ENCODE measurements around the gene SNX22. TPM values are rescaled to one million over a fixed set of nuclear protein-coding genes. Genes with fewer than 3 reads are reported as not detected.

The SNX22 gene
- total and polyA plus RNA-seq, 9 of the 15 experiments (the other 6 are each of a cell fraction or from before 2014, with no cell fraction given) = 0.91 to 3.0 (median 2.0) TPM

DNA sequence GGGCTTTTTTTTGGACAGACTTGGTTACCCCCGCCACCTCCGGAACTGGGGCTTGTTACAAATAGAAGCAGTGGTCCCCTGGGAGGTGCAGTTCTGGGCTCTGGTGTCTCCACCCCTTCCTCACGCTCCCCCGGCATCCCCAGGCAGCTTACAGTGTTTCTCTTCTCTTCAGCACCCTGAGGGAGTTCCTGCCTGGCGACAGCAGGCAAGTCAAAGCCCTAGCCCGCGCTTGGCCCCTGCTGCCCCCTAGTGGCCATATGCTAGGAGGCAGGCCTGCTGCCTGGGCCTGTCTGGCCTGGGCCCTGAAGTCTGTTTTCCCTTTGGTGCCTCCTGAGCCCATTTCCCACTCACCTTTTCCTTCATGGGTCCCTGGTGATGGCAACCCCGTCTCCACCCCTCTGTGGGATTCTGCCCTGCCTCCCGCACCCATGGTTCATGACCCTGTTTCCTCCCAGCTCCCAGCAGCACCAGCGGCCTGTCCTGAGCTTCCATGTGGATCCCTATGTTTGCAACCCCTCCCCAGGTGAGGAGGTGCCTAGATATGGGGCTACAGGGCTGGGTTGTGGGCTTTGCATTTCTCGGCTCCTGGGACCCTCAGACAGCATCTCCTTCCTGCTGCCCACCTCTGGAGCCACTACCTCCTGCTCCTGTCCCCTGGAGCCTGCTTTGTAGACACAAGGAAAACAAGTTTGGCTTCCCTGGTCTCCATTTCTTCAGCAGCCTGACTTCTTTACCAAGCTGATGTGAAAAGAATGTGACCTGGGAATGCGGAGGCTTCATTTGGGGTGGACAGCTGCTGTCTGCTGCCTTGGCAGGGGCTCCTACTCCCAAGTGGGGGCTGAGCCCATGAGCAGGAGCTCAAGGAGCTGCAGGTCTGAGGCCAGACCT is 2.2 kb downstream of the SNX22 start (continued):
- TF ChIP-seq, protein P1, sequence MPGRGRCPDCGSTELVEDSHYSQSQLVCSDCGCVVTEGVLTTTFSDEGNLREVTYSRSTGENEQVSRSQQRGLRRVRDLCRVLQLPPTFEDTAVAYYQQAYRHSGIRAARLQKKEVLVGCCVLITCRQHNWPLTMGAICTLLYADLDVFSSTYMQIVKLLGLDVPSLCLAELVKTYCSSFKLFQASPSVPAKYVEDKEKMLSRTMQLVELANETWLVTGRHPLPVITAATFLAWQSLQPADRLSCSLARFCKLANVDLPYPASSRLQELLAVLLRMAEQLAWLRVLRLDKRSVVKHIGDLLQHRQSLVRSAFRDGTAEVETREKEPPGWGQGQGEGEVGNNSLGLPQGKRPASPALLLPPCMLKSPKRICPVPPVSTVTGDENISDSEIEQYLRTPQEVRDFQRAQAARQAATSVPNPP (IDR thresholded peaks at IDR 0.05; ENCODE audit: borderline replicate concordance, insufficient read depth, insufficient read length) = no peak
- TF ChIP-seq, protein P2, sequence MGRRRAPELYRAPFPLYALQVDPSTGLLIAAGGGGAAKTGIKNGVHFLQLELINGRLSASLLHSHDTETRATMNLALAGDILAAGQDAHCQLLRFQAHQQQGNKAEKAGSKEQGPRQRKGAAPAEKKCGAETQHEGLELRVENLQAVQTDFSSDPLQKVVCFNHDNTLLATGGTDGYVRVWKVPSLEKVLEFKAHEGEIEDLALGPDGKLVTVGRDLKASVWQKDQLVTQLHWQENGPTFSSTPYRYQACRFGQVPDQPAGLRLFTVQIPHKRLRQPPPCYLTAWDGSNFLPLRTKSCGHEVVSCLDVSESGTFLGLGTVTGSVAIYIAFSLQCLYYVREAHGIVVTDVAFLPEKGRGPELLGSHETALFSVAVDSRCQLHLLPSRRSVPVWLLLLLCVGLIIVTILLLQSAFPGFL (CRISPR knock-in tag; IDR thresholded peaks at IDR 0.05) = no peak
- TF ChIP-seq ZBTB7A (IDR thresholded peaks at IDR 0.05; ENCODE audit: borderline replicate concordance, control insufficient read depth, low read depth, low read length) (no peak), HDAC3 (IDR thresholded peaks at IDR 0.05; ENCODE audit: borderline replicate concordance, partially characterized antibody) (no peak), MBD2 (IDR thresholded peaks at IDR 0.05; ENCODE audit: borderline replicate concordance, low read depth) (no peak), DDX20 (tag; IDR thresholded peaks at IDR 0.05; ENCODE audit: low read depth) (no peak), RBBP5 (IDR thresholded peaks at IDR 0.05; ENCODE audit: borderline replicate concordance, insufficient read depth, low read length, poor library complexity, severe bottlenecking) (no peak), ZNF311 (CRISPR knock-in tag; IDR thresholded peaks at IDR 0.05) (no peak), TARDBP (IDR thresholded peaks at IDR 0.05) (no peak), KDM4B (IDR thresholded peaks at IDR 0.05; ENCODE audit: borderline replicate concordance in 2 of 2, low read depth in 1 of 2) (no peak), GTF2A2 (tag; IDR thresholded peaks at IDR 0.05) (no peak), SMAD1 (IDR thresholded peaks at IDR 0.05; ENCODE audit: low read depth, low read length, partially characterized antibody) (no peak), ZNF197 (CRISPR knock-in tag; IDR thresholded peaks at IDR 0.05; ENCODE audit: low read depth) (no peak), SMARCC2 (IDR thresholded peaks at IDR 0.05; ENCODE audit: low read depth) (no peak), ZNF707 (CRISPR knock-in tag; conservative IDR thresholded peaks at IDR 0.05) (no peak)
- TF ChIP-seq, protein P3, sequence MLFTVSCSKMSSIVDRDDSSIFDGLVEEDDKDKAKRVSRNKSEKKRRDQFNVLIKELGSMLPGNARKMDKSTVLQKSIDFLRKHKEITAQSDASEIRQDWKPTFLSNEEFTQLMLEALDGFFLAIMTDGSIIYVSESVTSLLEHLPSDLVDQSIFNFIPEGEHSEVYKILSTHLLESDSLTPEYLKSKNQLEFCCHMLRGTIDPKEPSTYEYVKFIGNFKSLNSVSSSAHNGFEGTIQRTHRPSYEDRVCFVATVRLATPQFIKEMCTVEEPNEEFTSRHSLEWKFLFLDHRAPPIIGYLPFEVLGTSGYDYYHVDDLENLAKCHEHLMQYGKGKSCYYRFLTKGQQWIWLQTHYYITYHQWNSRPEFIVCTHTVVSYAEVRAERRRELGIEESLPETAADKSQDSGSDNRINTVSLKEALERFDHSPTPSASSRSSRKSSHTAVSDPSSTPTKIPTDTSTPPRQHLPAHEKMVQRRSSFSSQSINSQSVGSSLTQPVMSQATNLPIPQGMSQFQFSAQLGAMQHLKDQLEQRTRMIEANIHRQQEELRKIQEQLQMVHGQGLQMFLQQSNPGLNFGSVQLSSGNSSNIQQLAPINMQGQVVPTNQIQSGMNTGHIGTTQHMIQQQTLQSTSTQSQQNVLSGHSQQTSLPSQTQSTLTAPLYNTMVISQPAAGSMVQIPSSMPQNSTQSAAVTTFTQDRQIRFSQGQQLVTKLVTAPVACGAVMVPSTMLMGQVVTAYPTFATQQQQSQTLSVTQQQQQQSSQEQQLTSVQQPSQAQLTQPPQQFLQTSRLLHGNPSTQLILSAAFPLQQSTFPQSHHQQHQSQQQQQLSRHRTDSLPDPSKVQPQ (CRISPR knock-in tag; IDR thresholded peaks at IDR 0.05; ENCODE audit: borderline replicate concordance) = no peak
- TF ChIP-seq, protein P4, sequence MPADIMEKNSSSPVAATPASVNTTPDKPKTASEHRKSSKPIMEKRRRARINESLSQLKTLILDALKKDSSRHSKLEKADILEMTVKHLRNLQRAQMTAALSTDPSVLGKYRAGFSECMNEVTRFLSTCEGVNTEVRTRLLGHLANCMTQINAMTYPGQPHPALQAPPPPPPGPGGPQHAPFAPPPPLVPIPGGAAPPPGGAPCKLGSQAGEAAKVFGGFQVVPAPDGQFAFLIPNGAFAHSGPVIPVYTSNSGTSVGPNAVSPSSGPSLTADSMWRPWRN (IDR thresholded peaks at IDR 0.05; ENCODE audit: low read depth) = no peak

All from K562 (cell line).